Mesenchymal stem cell (in vitro differentiated cells and primary cell): Measurements from ENCODE around the gene ZEB2.

Source experiments
- DNase-seq: peaks from one replicate; pipeline ENCODE4 v3.0.0-alpha.2; 2013
- H2AFZ ChIP-seq: one replicate; pipeline ENCODE4 v1.6.1; 2013; ENCODE audit warnings: low read depth, mild to moderate bottlenecking, control low read depth, inconsistent platforms, low read length, moderate library complexity
- H2AK5ac ChIP-seq: 2 replicates; pipeline ENCODE4 v1.6.1; 2013; ENCODE audit warnings: low read length, moderate library complexity, mild to moderate bottlenecking, inconsistent platforms; ENCODE audit not compliant: severe bottlenecking
- H2BK120ac ChIP-seq: one replicate; pipeline ENCODE4 v1.6.1; 2013; ENCODE audit warnings: low read depth, mild to moderate bottlenecking, inconsistent platforms, low read length, moderate library complexity
- H2BK12ac ChIP-seq, 2 experiments: one replicate each; pipeline ENCODE4 v1.6.1; 2013; ENCODE audit warnings: inconsistent platforms in 2 of 2, low read length in 2 of 2, mild to moderate bottlenecking in 2 of 2, moderate library complexity in 2 of 2, control low read depth in 1 of 2
- H2BK15ac ChIP-seq: one replicate; pipeline ENCODE4 v1.6.1; 2013; ENCODE audit warnings: mild to moderate bottlenecking, low read depth, inconsistent platforms; ENCODE audit not compliant: poor library complexity, severe bottlenecking
- H2BK5ac ChIP-seq: 2 replicates; pipeline ENCODE4 v1.6.1; 2013; ENCODE audit warnings: low read depth, mild to moderate bottlenecking, low read length, control low read depth, inconsistent platforms; ENCODE audit not compliant: poor library complexity, severe bottlenecking
- H3K14ac ChIP-seq, 2 experiments: one replicate each; pipeline ENCODE4 v1.6.1; 2013; ENCODE audit warnings: inconsistent platforms in 2 of 2, low read length in 2 of 2, control low read depth in 1 of 2, mild to moderate bottlenecking in 1 of 2, moderate library complexity in 1 of 2
- H3K18ac ChIP-seq, 2 experiments: one replicate each; pipeline ENCODE4 v1.6.1; 2013; ENCODE audit warnings: inconsistent platforms in 2 of 2, low read length in 2 of 2, control low read depth in 1 of 2, low read depth in 1 of 2, mild to moderate bottlenecking in 1 of 2
- H3K23ac ChIP-seq, 2 experiments: one replicate each; pipeline ENCODE4 v1.6.1; 2013; ENCODE audit warnings: inconsistent platforms in 2 of 2, low read length in 2 of 2, mild to moderate bottlenecking in 2 of 2, moderate library complexity in 2 of 2, control low read depth in 1 of 2
- H3K27ac ChIP-seq: 2 replicates; pipeline ENCODE4 v1.5.1; 2013; ENCODE audit warnings: mild to moderate bottlenecking, moderate library complexity, low read length, control low read depth, inconsistent platforms; ENCODE audit not compliant: poor library complexity, severe bottlenecking
- H3K27me3 ChIP-seq, 2 experiments: 2 replicates each; pipeline versions ENCODE4 v1.6.1 to v1.7.0; 2013; ENCODE audit warnings: low read length in 2 of 2, mild to moderate bottlenecking in 2 of 2, moderate library complexity in 2 of 2, control low read depth in 1 of 2, inconsistent platforms in 1 of 2; ENCODE audit not compliant: control insufficient read depth in 1 of 2, insufficient read depth in 1 of 2
- H3K36me3 ChIP-seq, 2 experiments: 2 replicates each; pipeline versions ENCODE4 v1.6.1 to v1.7.0; 2013; ENCODE audit warnings: low read length in 2 of 2, control low read depth in 1 of 2, inconsistent platforms in 1 of 2, low read depth in 1 of 2, mild to moderate bottlenecking in 1 of 2; ENCODE audit not compliant: insufficient read depth in 2 of 2, control insufficient read depth in 1 of 2
- H3K4ac ChIP-seq, 2 experiments: one replicate each; pipeline ENCODE4 v1.6.1; 2013; ENCODE audit warnings: inconsistent platforms in 2 of 2, low read length in 2 of 2, mild to moderate bottlenecking in 2 of 2, moderate library complexity in 2 of 2, control low read depth in 1 of 2, low read depth in 1 of 2
- H3K4me1 ChIP-seq: 2 replicates; pipeline ENCODE4 v1.6.1; 2013; ENCODE audit warnings: low read depth, low read length, control low read depth; ENCODE audit not compliant: control insufficient read depth, insufficient read depth
- H3K4me2 ChIP-seq: 2 replicates; pipeline ENCODE4 v1.6.1; 2013; ENCODE audit warnings: low read length, mild to moderate bottlenecking, inconsistent platforms; ENCODE audit not compliant: poor library complexity, severe bottlenecking
- H3K4me3 ChIP-seq, 2 experiments: 2 replicates each; pipeline versions ENCODE4 v1.5.1 to v1.7.0; 2013; ENCODE audit warnings: low read length in 2 of 2, mild to moderate bottlenecking in 2 of 2, control low read depth in 1 of 2, low read depth in 1 of 2; ENCODE audit not compliant: insufficient read depth in 1 of 2
- H3K79me1 ChIP-seq: replicated peaks from 2 replicates; pipeline ENCODE4 v1.6.1; 2013; ENCODE audit warnings: mild to moderate bottlenecking, control low read depth, low read length, inconsistent platforms; ENCODE audit not compliant: poor library complexity, severe bottlenecking
- H3K9ac ChIP-seq: 2 replicates; pipeline ENCODE4 v1.7.0; 2013; ENCODE audit warnings: mild to moderate bottlenecking, low read length, moderate library complexity
- H3K9me3 ChIP-seq: 2 replicates; pipeline ENCODE4 v1.7.0; 2013; ENCODE audit warnings: mild to moderate bottlenecking, low read length; ENCODE audit not compliant: control insufficient read depth
- H4K8ac ChIP-seq: one replicate; pipeline ENCODE4 v1.6.1; 2013; ENCODE audit warnings: inconsistent platforms, mild to moderate bottlenecking, low read length, moderate library complexity
- H4K91ac ChIP-seq: one replicate; pipeline ENCODE4 v1.6.1; 2013; ENCODE audit warnings: mild to moderate bottlenecking, low read length, inconsistent platforms
- WGBS: methylation state at CpG from one replicate; pipeline ENCODE4 v1.1.7; 2013; ENCODE audit warnings: mixed read lengths; 5-methylcytosine and 5-hydroxymethylcytosine counted together

Gene ZEB2

GRCh38 chr2:144513388-144514101 is 6.4 kb downstream of the ZEB2 start:
- Histone ChIP-seq H2AK5ac (peak overlapping the region; percentile 91), H3K9me3 (no peaks in the 10 kb centered on the region), H2BK15ac (no peak overlapping the region), H4K8ac (peak overlapping the region; percentile 81), H2BK120ac (peak overlapping the region; percentile 98), H3K4me3 (peak overlapping the region in 1 of 2 experiments; percentile 87), H3K79me1 (no peaks in the 10 kb centered on the region), H3K23ac (peak overlapping the region in 1 of 2 experiments; percentile 6), H3K27ac (peak overlapping the region; percentile 90), H4K91ac (peak overlapping the region; percentile 34), H3K9ac (peak overlapping the region; percentile 98), H3K4me2 (peak overlapping the region; percentile 61), H2BK5ac (peak overlapping the region; percentile 10), H2AFZ (no peak overlapping the region), H3K27me3 (no peaks in the 10 kb centered on the region), H3K36me3 (peaks cover 0 to 6% of the 10 kb centered on the region in 2 experiments), H3K14ac (no peak overlapping the region), H3K18ac (peak overlapping the region; percentile 79 to 97), H3K4ac (peak overlapping the region; percentile 77), H2BK12ac (peak overlapping the region; percentile 61 to 82), H3K4me1 (peaks cover 15% of the 10 kb centered on the region)
- DNase-seq, result peak; percentile 84
- 12% methylated on average over 16 of the region's 18 CpGs for WGBS

GRCh38 chr2:144512891-144513351 is 7.0 kb downstream of the ZEB2 start:
- 11% methylated on average over 3 of the region's 5 CpGs for WGBS

GRCh38 chr2:144512470-144512869 is 7.4 kb downstream of the ZEB2 start:
- Histone ChIP-seq H2BK5ac (no peak overlapping the region), H3K23ac (no peak overlapping the region), H2BK15ac (no peak overlapping the region), H3K18ac (peak overlapping the region in 1 of 2 experiments; percentile 52), H3K4me2 (no peak overlapping the region), H2BK12ac (no peak overlapping the region), H3K9me3 (no peaks in the 10 kb centered on the region), H3K27ac (no peak overlapping the region), H3K4me3 (peak overlapping the region in 1 of 2 experiments; percentile 87), H3K79me1 (no peaks in the 10 kb centered on the region), H3K4ac (no peak overlapping the region), H4K8ac (no peak overlapping the region), H3K14ac (no peak overlapping the region), H3K36me3 (peaks cover 0 to 6% of the 10 kb centered on the region in 2 experiments), H3K9ac (peak overlapping the region; percentile 98), H2BK120ac (no peak overlapping the region), H4K91ac (no peak overlapping the region), H2AFZ (no peak overlapping the region), H2AK5ac (peak overlapping the region; percentile 1), H3K27me3 (no peaks in the 10 kb centered on the region), H3K4me1 (peaks cover 20% of the 10 kb centered on the region)
- no peak for DNase-seq
- WGBS, result 45% methylated on average over 2 of the region's 3 CpGs

More at GRCh38 chr2:144512891-144513351, 7.0 kb downstream of the ZEB2 start:
- H3K4me2 ChIP-seq, result peak overlapping the region; percentile 37
- no peaks in the 10 kb centered on the region for H3K79me1 ChIP-seq
- H4K8ac ChIP-seq, result no peak overlapping the region
- peak overlapping the region; percentile 98 for H3K9ac ChIP-seq
- no peak for DNase-seq
- H3K23ac ChIP-seq, result no peak overlapping the region
- peaks cover 20% of the 10 kb centered on the region for H3K4me1 ChIP-seq
- no peak overlapping the region for H2BK5ac ChIP-seq
- H3K36me3 ChIP-seq, result peaks cover 0 to 6% of the 10 kb centered on the region in 2 experiments
- no peak overlapping the region for H2BK120ac ChIP-seq
- no peak overlapping the region for H2BK15ac ChIP-seq
- H3K4ac ChIP-seq, result peak overlapping the region; percentile 4 to 17
- no peaks in the 10 kb centered on the region for H3K27me3 ChIP-seq
- H3K14ac ChIP-seq, result no peak overlapping the region
- peak overlapping the region in 1 of 2 experiments; percentile 87 for H3K4me3 ChIP-seq
- no peak overlapping the region for H2AFZ ChIP-seq
- peak overlapping the region in 1 of 2 experiments; percentile 52 for H3K18ac ChIP-seq
- H2AK5ac ChIP-seq, result peak overlapping the region; percentile 50
- no peaks in the 10 kb centered on the region for H3K9me3 ChIP-seq
- H3K27ac ChIP-seq, result peak overlapping the region; percentile 90
- H4K91ac ChIP-seq, result no peak overlapping the region
- H2BK12ac ChIP-seq, result no peak overlapping the region

GRCh38 chr2:144511937-144512336 is 8.0 kb downstream of the ZEB2 start:
- Histone ChIP-seq H3K4me2 (peak overlapping the region; percentile 37), H3K9ac (peak overlapping the region; percentile 98), H2AFZ (no peak overlapping the region), H3K36me3 (peaks cover 0 to 6% of the 10 kb centered on the region in 2 experiments), H3K4ac (peak overlapping the region in 1 of 2 experiments; percentile 28), H2BK15ac (no peak overlapping the region), H3K14ac (no peak overlapping the region), H3K18ac (peak overlapping the region in 1 of 2 experiments; percentile 63), H2BK5ac (no peak overlapping the region), H2AK5ac (peak overlapping the region; percentile 49), H3K79me1 (no peaks in the 10 kb centered on the region), H2BK12ac (peak overlapping the region in 1 of 2 experiments; percentile 76), H3K27me3 (no peaks in the 10 kb centered on the region), H3K9me3 (no peaks in the 10 kb centered on the region), H3K4me1 (peaks cover 20% of the 10 kb centered on the region), H4K91ac (no peak overlapping the region), H3K23ac (no peak overlapping the region), H3K4me3 (peak overlapping the region in 1 of 2 experiments; percentile 87), H4K8ac (no peak overlapping the region), H2BK120ac (no peak overlapping the region), H3K27ac (peak overlapping the region; percentile 60)
- no peak for DNase-seq
- WGBS, result 8% methylated on average over 3 of the region's 3 CpGs
